ENCODE measurements around the gene TIMM50.

DNA sequence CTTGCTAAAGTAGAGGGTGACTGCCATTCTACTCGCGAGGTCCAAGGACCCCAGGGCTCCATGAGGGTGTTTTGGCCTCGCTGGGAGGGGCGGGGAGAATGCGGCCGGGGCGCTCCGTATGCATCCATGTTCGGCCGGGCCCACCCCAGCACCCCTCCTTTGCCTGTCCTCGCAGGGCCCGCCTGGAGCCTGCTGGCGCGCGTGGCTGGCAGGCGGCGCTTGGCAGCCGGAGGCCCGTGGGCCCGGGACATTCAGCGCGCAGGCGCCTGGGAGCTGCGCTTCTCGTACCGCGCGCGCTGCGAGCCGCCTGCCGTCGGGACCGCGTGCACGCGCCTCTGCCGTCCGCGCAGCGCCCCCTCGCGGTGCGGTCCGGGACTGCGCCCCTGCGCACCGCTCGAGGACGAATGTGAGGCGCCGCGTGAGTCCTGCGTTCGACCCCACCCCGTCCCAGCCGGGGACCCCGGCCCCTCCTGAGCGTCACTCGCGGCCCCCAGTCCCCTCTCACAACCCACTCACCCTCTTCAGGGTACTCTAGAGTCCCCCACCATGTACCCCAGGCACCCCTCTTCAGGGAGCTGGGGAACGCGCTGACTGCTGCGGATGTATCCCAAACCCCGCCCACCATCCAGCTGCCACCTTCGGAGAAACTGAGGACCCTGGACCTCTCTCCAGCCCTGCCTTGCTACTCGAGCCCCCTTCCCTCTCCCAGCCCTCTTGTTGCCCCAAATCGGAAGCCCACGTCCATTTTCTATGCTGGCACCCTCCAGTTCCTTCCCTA lies 22.2 kb downstream of the TIMM50 start:
- no peak for TF ChIP-seq POLR2A (IDR thresholded peaks at IDR 0.05; ENCODE audit: extremely low read depth, insufficient read length)
- TF ChIP-seq, protein P1, sequence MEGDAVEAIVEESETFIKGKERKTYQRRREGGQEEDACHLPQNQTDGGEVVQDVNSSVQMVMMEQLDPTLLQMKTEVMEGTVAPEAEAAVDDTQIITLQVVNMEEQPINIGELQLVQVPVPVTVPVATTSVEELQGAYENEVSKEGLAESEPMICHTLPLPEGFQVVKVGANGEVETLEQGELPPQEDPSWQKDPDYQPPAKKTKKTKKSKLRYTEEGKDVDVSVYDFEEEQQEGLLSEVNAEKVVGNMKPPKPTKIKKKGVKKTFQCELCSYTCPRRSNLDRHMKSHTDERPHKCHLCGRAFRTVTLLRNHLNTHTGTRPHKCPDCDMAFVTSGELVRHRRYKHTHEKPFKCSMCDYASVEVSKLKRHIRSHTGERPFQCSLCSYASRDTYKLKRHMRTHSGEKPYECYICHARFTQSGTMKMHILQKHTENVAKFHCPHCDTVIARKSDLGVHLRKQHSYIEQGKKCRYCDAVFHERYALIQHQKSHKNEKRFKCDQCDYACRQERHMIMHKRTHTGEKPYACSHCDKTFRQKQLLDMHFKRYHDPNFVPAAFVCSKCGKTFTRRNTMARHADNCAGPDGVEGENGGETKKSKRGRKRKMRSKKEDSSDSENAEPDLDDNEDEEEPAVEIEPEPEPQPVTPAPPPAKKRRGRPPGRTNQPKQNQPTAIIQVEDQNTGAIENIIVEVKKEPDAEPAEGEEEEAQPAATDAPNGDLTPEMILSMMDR (IDR thresholded peaks at IDR 0.05; ENCODE audit: low read depth, low read length) = peak; percentile 30
